ENCODE results near the gene G2E3.
"Not testable (repeated sequence)": the region's sequence is repeated elsewhere in the genome, so short reads cannot be mapped to it uniquely, and the experiment has no call there.

GRCh38 chr14:30576333-30576732 lies 17.4 kb downstream of the G2E3 start:
- not testable (repeated sequence) for TF ChIP-seq POLR2A, POLR2AphosphoS5, TAF1, SPI1 (IDR thresholded peaks at IDR 0.05; ENCODE audit: low read depth, low read length)
